MCF 10A (cell line): ENCODE results near the gene ADAM12. TPM values are rescaled to one million over a fixed set of nuclear protein-coding genes. Genes with fewer than 3 reads are reported as not detected.

ENCODE experiments used
- BruUV-seq: library from RNA; stranded (reverse); fragments of 400-500 nt; replicated peaks from 2 replicates; lab custom pipeline; 2021; lab: Mats Ljungman, UMichigan
- CTCF ChIA-PET: fragments of 300-600 bp; sonication (Branson Sonifier 250); formaldehyde crosslinking; extraction: SDS; loops from one replicate; lab custom pipeline; 2021; ENCODE audit warnings: antibody characterized with exemption, inconsistent platforms; lab: Yijun Ruan, JAX
- POLR2A ChIA-PET: fragments of 300-600, 350-650 bp; sonication (Branson Sonifier 250); formaldehyde crosslinking; extraction: SDS; loops from one replicate; lab custom pipeline; 2020; ENCODE audit warnings: antibody characterized with exemption, inconsistent platforms; lab: Yijun Ruan, JAX
- DNase-seq: peaks from one replicate; pipeline ENCODE4 v3.0.0-alpha.2; 2018; ENCODE audit not compliant: unreplicated experiment
- H3K27ac Mint-ChIP-seq: one replicate; pipeline ENCODE4 v1.8.0; 2022; ENCODE audit warnings: mild to moderate bottlenecking, low read depth, mixed read lengths; ENCODE audit not compliant: unreplicated experiment
- H3K27me3 Mint-ChIP-seq: one replicate; pipeline ENCODE4 v1.8.0; 2022; ENCODE audit warnings: mixed read lengths; ENCODE audit not compliant: insufficient read depth, unreplicated experiment
- H3K36me3 Mint-ChIP-seq: one replicate; pipeline ENCODE4 v1.8.0; 2022; ENCODE audit warnings: mild to moderate bottlenecking, moderate library complexity, mixed read lengths; ENCODE audit not compliant: insufficient read depth, unreplicated experiment
- H3K4me1 Mint-ChIP-seq: one replicate; pipeline ENCODE4 v1.8.0; 2022; ENCODE audit warnings: mixed read lengths; ENCODE audit not compliant: insufficient read depth, unreplicated experiment
- H3K4me3 Mint-ChIP-seq: one replicate; pipeline ENCODE4 v1.8.0; 2022; ENCODE audit warnings: mild to moderate bottlenecking, moderate library complexity, mixed read lengths; ENCODE audit not compliant: unreplicated experiment
- H3K9me3 Mint-ChIP-seq: one replicate; pipeline ENCODE4 v1.8.0; 2022; ENCODE audit warnings: mixed read lengths; ENCODE audit not compliant: unreplicated experiment
- intact Hi-C: fragments of 100-400 bp; cut with micrococcal nuclease; formaldehyde crosslinking; loops from 2 replicates; pipeline ENCODE4 v1.14.1; 2022
- total RNA-seq: library from RNA; stranded (reverse); gene quantifications from 2 replicates; pipeline ENCODE4 v1.2.3, GENCODE V29; 2022
- TF ChIP-seq, protein P1 (sequence below): fragments of 200-600 bp; IDR thresholded peaks from one replicate; pipeline ENCODE4 v1.8.0; 2022; ENCODE audit warnings: antibody characterized with exemption, mild to moderate bottlenecking; ENCODE audit not compliant: unreplicated experiment

Gene ADAM12
- total RNA-seq, 1 experiment from 2014 or later, result 2.2 TPM

DNA sequence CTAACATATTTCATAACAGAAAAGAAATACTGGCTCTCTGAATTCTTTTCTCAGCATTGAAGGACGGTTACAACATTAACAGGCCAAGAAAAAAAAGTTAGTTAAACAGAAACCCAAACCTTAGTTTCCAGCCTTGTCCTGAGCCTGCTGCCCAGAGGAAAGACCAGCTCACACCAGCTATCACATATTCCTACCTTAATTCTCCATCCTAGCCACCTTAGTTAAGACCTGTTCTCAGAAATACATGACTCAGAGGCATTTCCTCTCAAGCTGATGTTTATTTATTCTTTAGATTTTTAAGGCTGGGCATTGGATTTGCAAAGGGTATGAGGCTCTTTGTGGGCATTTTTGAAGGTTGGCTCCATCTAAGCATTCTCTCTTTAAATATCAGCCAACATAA, 34.3 kb upstream of the ADAM12 start:
- POLR2A ChIA-PET, result interaction anchor here (0.7 to 1.2 kb wide), 2 partner anchors 10 to 21 kb away, joined by 3 read pairs; no protein-coding TSS in a partner anchor
- peaks cover 8% of the 10 kb centered on the region for H3K9me3 Mint-ChIP-seq

DNA sequence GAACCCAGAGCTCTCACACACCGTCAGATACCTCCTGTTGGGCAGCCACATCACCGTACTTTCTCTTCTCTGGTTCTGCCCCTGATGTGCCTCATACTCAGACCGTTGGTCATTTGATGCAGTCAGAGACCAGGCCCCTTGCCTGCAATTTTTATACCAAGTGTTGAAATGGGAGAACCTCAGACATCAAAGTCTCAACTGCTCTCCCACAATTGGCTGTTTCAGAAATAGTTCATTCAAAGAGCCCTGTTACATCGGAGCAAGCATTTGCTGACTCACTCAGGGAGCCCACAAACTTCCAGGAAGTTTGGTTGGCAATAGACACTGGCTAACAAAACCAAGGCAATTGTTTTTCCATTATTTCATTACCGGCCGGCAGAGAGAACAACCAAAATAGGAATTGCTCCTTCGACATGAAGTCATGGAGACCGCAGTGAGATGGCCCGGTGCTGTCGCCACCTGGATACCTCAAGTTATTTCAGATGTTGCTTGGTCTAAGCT, 33.5 kb upstream of the ADAM12 start:
- POLR2A ChIA-PET, result interaction anchor here (0.7 to 1.2 kb wide), 2 partner anchors 9 to 22 kb away, joined by 3 read pairs; no protein-coding TSS in a partner anchor
- intact Hi-C loops, result no loop called here
- peak; percentile 97 for DNase-seq

More for the DNA sequence above, 34.3 kb upstream of the ADAM12 start:
- Mint-ChIP-seq H3K4me1 (peaks cover 21% of the 10 kb centered on the region), H3K4me3 (no peak overlapping the region), H3K36me3 (no peaks in the 10 kb centered on the region), H3K27me3 (no peaks in the 10 kb centered on the region), H3K27ac (peak overlapping the region; percentile 49)
- DNase-seq, result peak; percentile 73
- intact Hi-C loops, result no loop called here
- no TSS peak for BruUV-seq
- CTCF ChIA-PET, result interaction anchor here (0.7 kb wide), 1 partner anchor 1186 kb away, joined by 3 read pairs; no protein-coding TSS in a partner anchor
- TF ChIP-seq, protein P1, sequence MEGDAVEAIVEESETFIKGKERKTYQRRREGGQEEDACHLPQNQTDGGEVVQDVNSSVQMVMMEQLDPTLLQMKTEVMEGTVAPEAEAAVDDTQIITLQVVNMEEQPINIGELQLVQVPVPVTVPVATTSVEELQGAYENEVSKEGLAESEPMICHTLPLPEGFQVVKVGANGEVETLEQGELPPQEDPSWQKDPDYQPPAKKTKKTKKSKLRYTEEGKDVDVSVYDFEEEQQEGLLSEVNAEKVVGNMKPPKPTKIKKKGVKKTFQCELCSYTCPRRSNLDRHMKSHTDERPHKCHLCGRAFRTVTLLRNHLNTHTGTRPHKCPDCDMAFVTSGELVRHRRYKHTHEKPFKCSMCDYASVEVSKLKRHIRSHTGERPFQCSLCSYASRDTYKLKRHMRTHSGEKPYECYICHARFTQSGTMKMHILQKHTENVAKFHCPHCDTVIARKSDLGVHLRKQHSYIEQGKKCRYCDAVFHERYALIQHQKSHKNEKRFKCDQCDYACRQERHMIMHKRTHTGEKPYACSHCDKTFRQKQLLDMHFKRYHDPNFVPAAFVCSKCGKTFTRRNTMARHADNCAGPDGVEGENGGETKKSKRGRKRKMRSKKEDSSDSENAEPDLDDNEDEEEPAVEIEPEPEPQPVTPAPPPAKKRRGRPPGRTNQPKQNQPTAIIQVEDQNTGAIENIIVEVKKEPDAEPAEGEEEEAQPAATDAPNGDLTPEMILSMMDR, result no peak

DNA sequence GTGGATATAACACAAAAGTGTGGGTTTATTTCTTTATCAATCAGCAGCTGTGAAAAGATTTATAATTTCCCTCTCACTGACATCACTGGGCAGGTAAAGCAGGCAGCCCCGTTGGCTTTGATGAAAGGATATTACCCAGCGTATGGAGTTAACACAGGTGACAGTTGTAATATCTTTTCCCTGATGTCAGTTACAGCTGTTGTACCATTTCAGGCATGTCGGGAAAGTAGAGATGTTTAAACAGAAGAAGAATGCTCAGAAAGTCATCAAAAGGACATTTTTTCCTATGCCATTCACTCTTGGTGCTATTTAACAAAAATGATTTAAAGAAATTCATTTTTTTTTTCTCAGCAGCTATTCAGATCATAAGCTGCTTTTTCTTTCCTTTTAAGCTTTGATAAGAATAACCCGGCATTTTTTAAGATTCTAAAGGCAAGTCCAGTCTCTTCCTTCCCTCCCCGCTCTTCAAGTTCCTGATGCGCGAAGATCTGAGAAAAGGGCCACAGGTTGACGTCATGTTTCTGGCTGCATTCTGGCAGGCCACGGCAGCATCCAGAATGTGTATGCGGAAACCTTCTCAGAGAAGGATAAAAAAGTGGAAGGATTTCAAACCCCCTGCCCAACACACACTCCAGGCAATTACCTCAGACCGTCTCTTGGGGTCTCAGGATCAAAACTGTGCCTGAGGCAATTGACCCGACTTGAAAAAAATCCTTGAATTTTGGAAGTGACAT, 32.5 kb upstream of the ADAM12 start:
- Mint-ChIP-seq H3K4me1 (peaks cover 21% of the 10 kb centered on the region), H3K27ac (no peak overlapping the region), H3K4me3 (no peak overlapping the region), H3K27me3 (no peaks in the 10 kb centered on the region), H3K36me3 (no peaks in the 10 kb centered on the region), H3K9me3 (peaks cover 15% of the 10 kb centered on the region)
- ChIA-PET CTCF (interaction anchor here (0.6 to 0.9 kb wide), 2 partner anchors 19 to 25 kb away, joined by 3 read pairs; no protein-coding TSS in a partner anchor), POLR2A (no interaction called here)
- no TSS peak for BruUV-seq
- no peak for DNase-seq
- intact Hi-C loops, result no loop called here
- TF ChIP-seq, protein P1, result no peak

More for the DNA sequence above, 33.5 kb upstream of the ADAM12 start:
- TF ChIP-seq, protein P1, result no peak
- no TSS peak for BruUV-seq
- Mint-ChIP-seq H3K27ac (peak overlapping the region; percentile 49), H3K4me1 (peaks cover 21% of the 10 kb centered on the region), H3K9me3 (peaks cover 8% of the 10 kb centered on the region), H3K27me3 (no peaks in the 10 kb centered on the region), H3K36me3 (no peaks in the 10 kb centered on the region), H3K4me3 (no peak overlapping the region)
- CTCF ChIA-PET, result interaction anchor here (0.7 kb wide), 1 partner anchor 1186 kb away, joined by 3 read pairs; no protein-coding TSS in a partner anchor

DNA sequence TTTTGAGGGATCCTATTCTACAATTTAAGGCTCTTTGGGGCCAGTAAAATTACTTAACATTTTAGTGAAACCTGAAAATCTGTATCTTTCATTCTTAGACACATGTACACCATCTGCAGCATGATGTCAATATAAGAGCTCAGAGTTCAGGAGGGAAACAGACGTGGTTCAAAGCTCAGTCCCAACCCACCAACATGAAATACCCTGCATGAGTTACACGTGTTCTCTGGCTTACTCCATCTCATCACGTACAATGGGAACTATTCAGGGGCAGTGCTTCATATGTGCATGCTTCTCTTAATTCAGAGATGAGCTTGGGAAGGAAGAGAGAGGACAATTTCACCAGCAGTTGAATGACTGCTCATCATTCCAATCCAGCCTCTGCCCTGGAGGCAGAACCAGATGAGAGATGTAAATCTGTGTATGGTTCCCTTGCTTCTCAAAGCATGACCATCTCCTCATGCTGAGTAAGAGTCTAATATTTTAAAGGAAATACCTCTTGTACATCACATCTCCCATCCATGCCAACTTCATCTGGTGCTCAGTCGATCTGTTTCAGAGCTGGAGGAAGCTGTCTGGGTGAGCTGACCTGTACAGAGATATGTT, 29.0 kb upstream of the ADAM12 start:
- no peak for DNase-seq
- Mint-ChIP-seq H3K9me3 (peaks cover 8% of the 10 kb centered on the region), H3K4me1 (peaks cover 9% of the 10 kb centered on the region), H3K4me3 (no peak overlapping the region), H3K27ac (no peak overlapping the region), H3K36me3 (no peaks in the 10 kb centered on the region), H3K27me3 (no peaks in the 10 kb centered on the region)
- TF ChIP-seq, protein P1, result no peak
- ChIA-PET CTCF (no interaction called here), POLR2A (no interaction called here)
- intact Hi-C loops, result no loop called here
- no TSS peak for BruUV-seq
